ENCODE measurements around the gene MVB12B.

GRCh38 chr9:126443144-126443543 is 116.5 kb downstream of the MVB12B start:
- TF ChIP-seq CTCF (conservative IDR thresholded peaks at IDR 0.05 in 1 of 2, IDR thresholded peaks at IDR 0.05 in 1 of 2; ENCODE audit: low read depth in 1 of 2, low read length in 2 of 2) = no peak
- TF ChIP-seq EZH2 (IDR thresholded peaks at IDR 0.05; ENCODE audit: low read length, missing control alignments) = no peak

Measured in fibroblast of lung (primary cell).